ENCODE data around the gene SPRR5.

GRCh38 chr1:152980676-152981075 is 33.7 kb downstream of the SPRR5 start:
- TF ChIP-seq MAX (IDR thresholded peaks at IDR 0.05) (no peak), CTCF (IDR thresholded peaks at IDR 0.05; ENCODE audit: control extremely low read depth in 1 of 3, insufficient read depth in 1 of 3, low read depth in 1 of 3, low read length in 3 of 3) (no peak), RNF2 (IDR thresholded peaks at IDR 0.05; ENCODE audit: borderline replicate concordance, low read depth, low read length, missing control alignments, poor library complexity, severe bottlenecking) (no peak), EZH2 (IDR thresholded peaks at IDR 0.05; ENCODE audit: low read depth, low read length, severe bottlenecking) (no peak)

Data from H1 (cell line).